Ovary (tissue), 9 donors: ENCODE measurements around the gene PDZRN3. TPM values are rescaled to one million over a fixed set of nuclear protein-coding genes. Genes with fewer than 3 reads are reported as not detected.

Experiments used
- DNase-seq, 5 donors: peaks; one replicate each; pipeline ENCODE4 v3.0.0-alpha.2; 2019 to 2020
- H3K27ac ChIP-seq, 2 donors: fragments of 200-600 bp; one replicate each; pipeline versions ENCODE4 v1.5.1 to v1.8.0; 2019 to 2022
- H3K27me3 ChIP-seq: fragments of 200-600 bp; one replicate; pipeline ENCODE4 v1.8.0; 2022
- H3K36me3 ChIP-seq: fragments of 200-600 bp; sonication (generic); one replicate; pipeline ENCODE4 v1.5.1; 2019
- H3K4me1 ChIP-seq: one replicate; pipeline ENCODE4 v1.8.1; 2013; ENCODE audit warnings: mild to moderate bottlenecking, moderate library complexity; ENCODE audit not compliant: insufficient read depth
- H3K4me3 ChIP-seq: fragments of 200-600 bp; sonication (generic); one replicate; pipeline ENCODE4 v1.5.1; 2017
- H3K9me3 ChIP-seq, 2 donors: fragments of 200-600 bp in 1 of 2; sonication (generic) in 1 of 2; one replicate each; pipeline versions ENCODE4 v1.5.1 to v1.8.1; 2013 to 2019; ENCODE audit warnings: mild to moderate bottlenecking in 1 of 2, moderate library complexity in 1 of 2
- EP300 ChIP-seq: sonication (generic); formaldehyde crosslinking; IDR thresholded peaks from one replicate; pipeline ENCODE4 v1.6.1; 2017; ENCODE audit warnings: antibody characterized with exemption
- POLR2A ChIP-seq: fragments of 450-650 bp; IDR thresholded peaks from one replicate; pipeline ENCODE4 v1.6.1; 2017; ENCODE audit warnings: antibody characterized with exemption, mild to moderate bottlenecking, moderate library complexity
- WGBS, 3 donors: extraction: QIAGEN DNeasy Blood & Tissue Kit in 1 of 3; methylation state at CpG; one replicate each; pipeline versions ENCODE4 v1.1.5 to v1.1.7; 2013 to 2017; 5-methylcytosine and 5-hydroxymethylcytosine counted together
- intact Hi-C, 4 donors: fragments of 100-400 bp; cut with DNase I; formaldehyde crosslinking; loops; one replicate each; pipeline versions ENCODE4 v1.11.0 to v1.15.1; 2022 to 2023
- polyA plus RNA-seq, 2 donors: library from polyadenylated mRNA; stranded (reverse); fragments of 200-250 nt in 1 of 2; fragments of 350-450 nt in 1 of 2; fragmentation: Illumina TruSeq in 1 of 2; extraction: RNeasy Lipid Tissue Mini Kit (QIAGEN cat#74804) in 1 of 2; gene quantifications; one replicate each; pipeline ENCODE4 v1.2.3, GENCODE V29; 2013 to 2014
- total RNA-seq, 7 donors: library from RNA; depleted of rRNA in 2 of 7; stranded (reverse); fragments of >200 nt in 2 of 7; fragmentation: NEBNext Ultra II Directional in 3 of 7; extraction: Animal tissue kit (Norgen Biotek cat#: 25700) in 3 of 7; gene quantifications; one replicate each; pipeline versions ENCODE4 v1.1.0 to v1.2.4, GENCODE V29; 2016 to 2023
- TF ChIP-seq, protein P1 (sequence below), 3 donors: fragments of 450-650 bp in 2 of 3; fragments of 200-600 bp in 1 of 3; IDR thresholded peaks; one replicate each; pipeline versions ENCODE4 v1.5.1 to v1.8.0; 2016 to 2022; ENCODE audit warnings: antibody characterized with exemption in 3 of 3, mild to moderate bottlenecking in 1 of 3
- donor health status: DM: no; HTN: no; CAD: no; lungs with moderate emphysema.
- donor health status: DM: no; HTN: no; CAD: no.
- donor health status: Bipolar disorder and iron deficiency.
- donor health status: DM: yes; HTN: yes; CAD: no.
- donor health status: DM: no; HTN: no; CAD: no.
- donor health status: DM: yes; HTN: yes; CAD: no.

PDZRN3 gene
- total and polyA plus RNA-seq, 9 donors: 68.1 to 161 (median 102) TPM

DNA sequence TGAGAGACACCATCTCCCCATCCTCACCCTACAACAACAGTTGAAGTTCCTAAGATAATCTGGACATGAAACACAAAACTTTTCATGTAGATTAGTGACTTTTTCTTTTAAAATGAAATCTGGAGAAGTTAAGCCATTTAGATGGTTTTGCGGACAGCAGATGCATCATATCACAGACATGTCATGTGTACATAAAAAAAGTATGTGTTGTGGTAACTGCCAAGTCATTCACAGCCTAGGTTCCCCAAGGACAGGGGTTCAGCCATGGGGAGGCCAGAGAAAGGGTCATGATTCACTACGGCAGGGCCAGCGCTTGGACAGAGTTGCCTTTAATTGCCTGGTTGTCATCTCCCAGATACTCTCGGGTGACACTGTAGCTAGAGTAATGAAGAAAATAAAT, 163.2 kb downstream of the PDZRN3 start:
- peaks cover 2% of the 10 kb centered on the region for H3K4me1 ChIP-seq
- DNase-seq: peak in 1 of 5 donors; percentile 53
- peak overlapping the region in 1 of 2 donors; percentile 31 for H3K27ac ChIP-seq
- H3K4me3 ChIP-seq: no peak overlapping the region
- H3K27me3 ChIP-seq: no peaks in the 10 kb centered on the region
- intact Hi-C loops: no loop called here
- TF ChIP-seq, protein P1, sequence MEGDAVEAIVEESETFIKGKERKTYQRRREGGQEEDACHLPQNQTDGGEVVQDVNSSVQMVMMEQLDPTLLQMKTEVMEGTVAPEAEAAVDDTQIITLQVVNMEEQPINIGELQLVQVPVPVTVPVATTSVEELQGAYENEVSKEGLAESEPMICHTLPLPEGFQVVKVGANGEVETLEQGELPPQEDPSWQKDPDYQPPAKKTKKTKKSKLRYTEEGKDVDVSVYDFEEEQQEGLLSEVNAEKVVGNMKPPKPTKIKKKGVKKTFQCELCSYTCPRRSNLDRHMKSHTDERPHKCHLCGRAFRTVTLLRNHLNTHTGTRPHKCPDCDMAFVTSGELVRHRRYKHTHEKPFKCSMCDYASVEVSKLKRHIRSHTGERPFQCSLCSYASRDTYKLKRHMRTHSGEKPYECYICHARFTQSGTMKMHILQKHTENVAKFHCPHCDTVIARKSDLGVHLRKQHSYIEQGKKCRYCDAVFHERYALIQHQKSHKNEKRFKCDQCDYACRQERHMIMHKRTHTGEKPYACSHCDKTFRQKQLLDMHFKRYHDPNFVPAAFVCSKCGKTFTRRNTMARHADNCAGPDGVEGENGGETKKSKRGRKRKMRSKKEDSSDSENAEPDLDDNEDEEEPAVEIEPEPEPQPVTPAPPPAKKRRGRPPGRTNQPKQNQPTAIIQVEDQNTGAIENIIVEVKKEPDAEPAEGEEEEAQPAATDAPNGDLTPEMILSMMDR (IDR thresholded peaks at IDR 0.05): no peak
- TF ChIP-seq EP300 (no peak), POLR2A (no peak)
- H3K36me3 ChIP-seq: no peaks in the 10 kb centered on the region
- WGBS, 3 donors: 29 to 41% (median 36%) methylated on average over 4 of the region's 4 CpGs
- no peaks in the 10 kb centered on the region for H3K9me3 ChIP-seq

- no peaks in the 10 kb centered on the region for H3K27me3 ChIP-seq
- WGBS, 3 donors: 93 to 94% (median 93%) methylated on average over 2 of the region's 2 CpGs
- no peak overlapping the region for H3K27ac ChIP-seq
- DNase-seq: no peak
- H3K4me3 ChIP-seq: no peak overlapping the region
- intact Hi-C loops: loop anchor here in 2 of 4 donors (5.0 to 10.0 kb wide), 2 partner anchors 43 to 395 kb away; no protein-coding TSS in a partner anchor
- H3K36me3 ChIP-seq: no peaks in the 10 kb centered on the region
- peaks cover 4% of the 10 kb centered on the region for H3K4me1 ChIP-seq
- H3K9me3 ChIP-seq: no peaks in the 10 kb centered on the region
- TF ChIP-seq POLR2A: no peak
- TF ChIP-seq, protein P1 (IDR thresholded peaks at IDR 0.05): no peak
- TF ChIP-seq EP300: no peak
Measured at GRCh38 chr3:73459711-73460110, 165.0 kb downstream of the PDZRN3 start.

GRCh38 chr3:73453666-73454065, 171.1 kb downstream of the PDZRN3 start:
- H3K27ac ChIP-seq: no peak overlapping the region
- intact Hi-C loops: loop anchor here in 1 of 4 donors (5.0 to 10.0 kb wide), 2 partner anchors 351 to 401 kb away; no protein-coding TSS in a partner anchor
- H3K27me3 ChIP-seq: no peaks in the 10 kb centered on the region
- no peak overlapping the region for H3K4me3 ChIP-seq
- no peak for TF ChIP-seq EP300
- peaks cover 6% of the 10 kb centered on the region for H3K4me1 ChIP-seq
- H3K9me3 ChIP-seq: no peaks in the 10 kb centered on the region
- 34 to 41% (median 36%) methylated on average over 4 of the region's 4 CpGs for WGBS, 3 donors
- no peak for DNase-seq
- no peaks in the 10 kb centered on the region for H3K36me3 ChIP-seq

DNA sequence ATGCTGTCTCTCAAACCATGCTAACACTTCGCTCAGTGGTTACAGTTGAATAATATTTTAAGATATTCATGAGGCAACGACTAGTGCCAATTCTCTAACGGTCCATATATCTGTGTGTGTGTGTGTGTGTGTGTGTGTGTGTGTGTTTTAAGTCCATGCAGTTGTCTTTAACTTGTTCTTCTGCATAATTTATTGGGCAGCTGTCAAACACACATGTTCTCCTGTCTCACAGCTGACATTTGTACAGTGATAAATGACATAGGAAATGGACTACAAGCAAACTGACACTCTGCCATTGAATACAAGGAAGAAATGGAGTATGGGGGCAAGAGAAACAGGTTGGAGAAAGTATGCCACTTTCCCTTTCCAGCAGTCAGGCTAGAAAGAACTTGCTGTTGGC, 172.0 kb downstream of the PDZRN3 start:
- Histone ChIP-seq H3K27me3 (no peaks in the 10 kb centered on the region), H3K27ac (no peak overlapping the region), H3K36me3 (no peaks in the 10 kb centered on the region), H3K4me1 (peaks cover 6% of the 10 kb centered on the region), H3K4me3 (no peak overlapping the region), H3K9me3 (no peaks in the 10 kb centered on the region)
- 72 to 81% (median 80%) methylated on average over 3 of the region's 3 CpGs for WGBS, 3 donors
- intact Hi-C loops: loop anchor here in 1 of 4 donors (5.0 to 10.0 kb wide), 2 partner anchors 350 to 402 kb away; no protein-coding TSS in a partner anchor
- TF ChIP-seq EP300 (no peak), POLR2A (no peak)
- TF ChIP-seq, protein P1 (IDR thresholded peaks at IDR 0.05): no peak
- no peak for DNase-seq

DNA sequence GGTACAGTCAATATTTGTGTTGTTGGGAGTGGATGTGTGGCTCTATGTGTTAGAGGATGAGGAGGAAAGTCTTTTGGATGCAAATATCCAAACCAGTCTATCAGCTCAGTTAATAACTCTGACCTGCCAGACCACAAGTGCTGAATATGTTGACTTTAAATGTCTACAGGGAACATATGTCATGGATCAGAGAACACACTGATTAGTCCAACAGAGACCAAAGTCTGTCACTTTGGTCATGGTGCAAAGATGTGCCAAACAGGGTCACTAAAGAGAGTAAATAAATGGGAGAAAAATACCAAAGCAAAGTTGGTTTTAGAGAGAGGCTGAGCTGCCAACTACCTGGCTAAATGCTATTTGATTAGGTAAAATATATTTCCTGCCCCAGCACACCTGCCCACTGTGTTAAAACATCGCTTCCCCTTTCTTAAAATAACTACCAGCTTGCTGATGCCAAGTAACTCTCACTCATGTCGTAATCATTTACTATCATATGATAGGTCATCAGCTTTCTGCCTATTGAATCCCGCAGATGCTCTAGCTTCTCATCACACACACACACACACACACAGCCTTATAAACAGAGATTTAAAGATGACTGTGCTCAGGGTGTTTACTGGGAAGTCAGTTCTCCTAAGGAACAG, 173.3 kb downstream of the PDZRN3 start:
- peaks cover 13% of the 10 kb centered on the region for H3K4me1 ChIP-seq
- H3K27me3 ChIP-seq: no peaks in the 10 kb centered on the region
- H3K4me3 ChIP-seq: no peak overlapping the region
- no peaks in the 10 kb centered on the region for H3K36me3 ChIP-seq
- no peaks in the 10 kb centered on the region for H3K9me3 ChIP-seq
- 84 to 90% (median 88%) methylated on average over 3 of the region's 3 CpGs for WGBS, 3 donors
- no peak overlapping the region for H3K27ac ChIP-seq
- intact Hi-C loops: loop anchor here in 1 of 4 donors (5.0 to 10.0 kb wide), 2 partner anchors 349 to 403 kb away; no protein-coding TSS in a partner anchor
- DNase-seq: no peak
- TF ChIP-seq EP300: no peak
- TF ChIP-seq, protein P1 (IDR thresholded peaks at IDR 0.05): no peak
- no peak for TF ChIP-seq POLR2A
